Measurements from ENCODE around the gene RTL9.

The RTL9 gene

GRCh38 chrX:110315551-110315950, 43.1 kb upstream of the RTL9 start:
- TF ChIP-seq, protein P1, sequence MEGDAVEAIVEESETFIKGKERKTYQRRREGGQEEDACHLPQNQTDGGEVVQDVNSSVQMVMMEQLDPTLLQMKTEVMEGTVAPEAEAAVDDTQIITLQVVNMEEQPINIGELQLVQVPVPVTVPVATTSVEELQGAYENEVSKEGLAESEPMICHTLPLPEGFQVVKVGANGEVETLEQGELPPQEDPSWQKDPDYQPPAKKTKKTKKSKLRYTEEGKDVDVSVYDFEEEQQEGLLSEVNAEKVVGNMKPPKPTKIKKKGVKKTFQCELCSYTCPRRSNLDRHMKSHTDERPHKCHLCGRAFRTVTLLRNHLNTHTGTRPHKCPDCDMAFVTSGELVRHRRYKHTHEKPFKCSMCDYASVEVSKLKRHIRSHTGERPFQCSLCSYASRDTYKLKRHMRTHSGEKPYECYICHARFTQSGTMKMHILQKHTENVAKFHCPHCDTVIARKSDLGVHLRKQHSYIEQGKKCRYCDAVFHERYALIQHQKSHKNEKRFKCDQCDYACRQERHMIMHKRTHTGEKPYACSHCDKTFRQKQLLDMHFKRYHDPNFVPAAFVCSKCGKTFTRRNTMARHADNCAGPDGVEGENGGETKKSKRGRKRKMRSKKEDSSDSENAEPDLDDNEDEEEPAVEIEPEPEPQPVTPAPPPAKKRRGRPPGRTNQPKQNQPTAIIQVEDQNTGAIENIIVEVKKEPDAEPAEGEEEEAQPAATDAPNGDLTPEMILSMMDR (conservative IDR thresholded peaks at IDR 0.05; ENCODE audit: low read depth, low read length): no peak
- Histone ChIP-seq H4K20me1 (ENCODE audit: insufficient read depth) (no peaks in the 10 kb centered on the region), H3K36me3 (ENCODE audit: insufficient read depth) (no peaks in the 10 kb centered on the region), H3K79me2 (ENCODE audit: insufficient read depth, low read depth) (peaks cover 71% of the 10 kb centered on the region), H3K27me3 (ENCODE audit: insufficient read depth, low read depth) (no peaks in the 10 kb centered on the region), H2AFZ (ENCODE audit: low read depth) (no peak overlapping the region), H3K9ac (peak overlapping the region; percentile 95; the same call in 1 of the 2 replicates), H3K4me2 (peak overlapping the region; percentile 95), H3K27ac (peak overlapping the region; percentile 82), H3K4me3 (IDR thresholded peaks at IDR 0.05; ENCODE audit: insufficient read depth, low read depth, low read length) (no peak overlapping the region), H3K4me1 (ENCODE audit: low read depth, poor library complexity, severe bottlenecking) (peaks cover 54% of the 10 kb centered on the region)

- peak overlapping the region; percentile 95 for H3K9ac ChIP-seq
- peaks cover 63% of the 10 kb centered on the region for H3K79me2 ChIP-seq (ENCODE audit: insufficient read depth, low read depth)
- peaks cover 46% of the 10 kb centered on the region for H3K4me1 ChIP-seq (ENCODE audit: low read depth, poor library complexity, severe bottlenecking)
Measured at GRCh38 chrX:110316351-110317060, 42.1 kb upstream of the RTL9 start.

GRCh38 chrX:110317061-110317819, 41.4 kb upstream of the RTL9 start:
- Histone ChIP-seq H3K4me2 (peak overlapping the region; percentile 95), H3K27me3 (ENCODE audit: insufficient read depth, low read depth) (no peaks in the 10 kb centered on the region), H3K79me2 (ENCODE audit: insufficient read depth, low read depth) (peaks cover 56% of the 10 kb centered on the region), H2AFZ (ENCODE audit: low read depth) (peak overlapping the region; percentile 26; the same call in 1 of the 2 replicates), H4K20me1 (ENCODE audit: insufficient read depth) (no peaks in the 10 kb centered on the region), H3K4me1 (ENCODE audit: low read depth, poor library complexity, severe bottlenecking) (peaks cover 39% of the 10 kb centered on the region), H3K27ac (peak overlapping the region; percentile 82), H3K9ac (peak overlapping the region; percentile 95), H3K36me3 (ENCODE audit: insufficient read depth) (no peaks in the 10 kb centered on the region), H3K4me3 (IDR thresholded peaks at IDR 0.05; ENCODE audit: insufficient read depth, low read depth, low read length) (no peak overlapping the region)
- TF ChIP-seq, protein P1 (conservative IDR thresholded peaks at IDR 0.05; ENCODE audit: low read depth, low read length): no peak

More at GRCh38 chrX:110316351-110317060, 42.1 kb upstream of the RTL9 start:
- Histone ChIP-seq H3K36me3 (ENCODE audit: insufficient read depth) (no peaks in the 10 kb centered on the region), H3K27ac (peak overlapping the region; percentile 82), H3K4me3 (IDR thresholded peaks at IDR 0.05; ENCODE audit: insufficient read depth, low read depth, low read length) (no peak overlapping the region), H2AFZ (ENCODE audit: low read depth) (no peak overlapping the region), H3K27me3 (ENCODE audit: insufficient read depth, low read depth) (no peaks in the 10 kb centered on the region), H3K4me2 (peak overlapping the region; percentile 95), H4K20me1 (ENCODE audit: insufficient read depth) (no peaks in the 10 kb centered on the region)
- TF ChIP-seq, protein P1 (conservative IDR thresholded peaks at IDR 0.05; ENCODE audit: low read depth, low read length): no peak

DNA sequence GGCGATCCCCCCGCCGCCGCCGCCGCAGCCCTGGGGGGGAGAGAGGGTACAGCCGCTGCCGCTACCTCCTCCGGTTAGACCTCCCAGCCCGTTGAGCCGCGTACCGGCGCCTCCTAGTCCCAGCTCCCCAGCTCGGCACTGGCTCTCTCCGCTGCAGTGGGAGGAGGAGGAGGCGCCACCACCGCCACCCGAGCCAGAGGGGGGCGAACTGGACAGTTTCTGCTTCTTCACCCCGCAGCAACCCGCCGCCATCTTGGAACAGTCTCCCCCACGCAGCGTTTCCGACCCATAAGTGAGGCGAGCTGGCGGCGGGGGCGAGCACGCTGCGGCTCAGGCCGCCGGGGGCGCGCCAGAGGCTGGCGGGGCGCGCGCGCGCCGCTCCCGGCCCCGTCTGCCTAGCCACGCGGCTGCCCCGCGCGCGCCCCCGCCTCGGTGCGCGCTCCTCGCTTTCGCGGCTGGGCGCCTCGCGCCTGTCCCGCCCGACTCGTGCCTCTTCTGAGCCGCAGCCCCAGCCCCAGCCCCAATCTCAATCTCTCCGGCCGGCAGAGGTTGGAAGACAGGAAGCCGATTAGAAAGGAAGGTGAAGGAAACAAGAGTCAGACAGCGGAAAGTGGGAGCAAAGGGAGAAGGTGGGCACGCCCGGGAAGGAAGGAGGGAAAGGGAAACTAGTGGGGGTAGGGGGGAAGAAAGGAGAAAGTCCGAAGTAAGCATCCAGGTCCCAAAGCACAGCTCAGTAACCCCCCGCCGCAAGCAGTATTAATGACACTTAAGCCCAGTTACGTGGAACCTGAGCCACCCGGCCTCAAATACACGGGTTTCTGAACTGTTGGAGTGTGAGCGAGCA, 40.6 kb upstream of the RTL9 start, which contains the start of gene AMMECR1:
Gene AMMECR1, minus strand, starts transcription at position 266 of the 844 bp plus-strand sequence. Its CDS starts 14 bp downstream, at position 252.
- peak within 1 kb of the TSS; percentile 95 for H3K9ac ChIP-seq
- peak within 1 kb of the TSS; percentile 87 for H2AFZ ChIP-seq (ENCODE audit: low read depth)
- no peaks in the 10 kb centered on the region for H3K27me3 ChIP-seq (ENCODE audit: insufficient read depth, low read depth)
- no peak within 1 kb of the TSS for H3K4me3 ChIP-seq (IDR thresholded peaks at IDR 0.05; ENCODE audit: insufficient read depth, low read depth, low read length)
- H4K20me1 ChIP-seq (ENCODE audit: insufficient read depth): no peaks in the 10 kb centered on the region
- TF ChIP-seq, protein P1 (conservative IDR thresholded peaks at IDR 0.05; ENCODE audit: low read depth, low read length): no peak
- H3K79me2 ChIP-seq (ENCODE audit: insufficient read depth, low read depth): peaks cover 48% of the 10 kb centered on the region
- H3K27ac ChIP-seq: peak within 1 kb of the TSS; percentile 93
- H3K4me2 ChIP-seq: peak within 1 kb of the TSS; percentile 95
- peaks cover 31% of the 10 kb centered on the region for H3K4me1 ChIP-seq (ENCODE audit: low read depth, poor library complexity, severe bottlenecking)
- H3K36me3 ChIP-seq (ENCODE audit: insufficient read depth): no peaks in the 10 kb centered on the region
